Breast epithelium (tissue), 3 donors: ENCODE data around the gene KCNN3.

ENCODE experiments used
- CTCF ChIP-seq, 3 donors: fragments of 450-650 bp; IDR thresholded peaks; one replicate each; pipeline ENCODE4 v1.5.1; 2016 to 2017; ENCODE audit warnings: antibody characterized with exemption in 3 of 3, mild to moderate bottlenecking in 3 of 3, moderate library complexity in 3 of 3
- POLR2A ChIP-seq: fragments of 450-650 bp; IDR thresholded peaks from one replicate; pipeline ENCODE4 v1.6.1; 2016; ENCODE audit warnings: antibody characterized with exemption, mild to moderate bottlenecking, moderate library complexity

DNA sequence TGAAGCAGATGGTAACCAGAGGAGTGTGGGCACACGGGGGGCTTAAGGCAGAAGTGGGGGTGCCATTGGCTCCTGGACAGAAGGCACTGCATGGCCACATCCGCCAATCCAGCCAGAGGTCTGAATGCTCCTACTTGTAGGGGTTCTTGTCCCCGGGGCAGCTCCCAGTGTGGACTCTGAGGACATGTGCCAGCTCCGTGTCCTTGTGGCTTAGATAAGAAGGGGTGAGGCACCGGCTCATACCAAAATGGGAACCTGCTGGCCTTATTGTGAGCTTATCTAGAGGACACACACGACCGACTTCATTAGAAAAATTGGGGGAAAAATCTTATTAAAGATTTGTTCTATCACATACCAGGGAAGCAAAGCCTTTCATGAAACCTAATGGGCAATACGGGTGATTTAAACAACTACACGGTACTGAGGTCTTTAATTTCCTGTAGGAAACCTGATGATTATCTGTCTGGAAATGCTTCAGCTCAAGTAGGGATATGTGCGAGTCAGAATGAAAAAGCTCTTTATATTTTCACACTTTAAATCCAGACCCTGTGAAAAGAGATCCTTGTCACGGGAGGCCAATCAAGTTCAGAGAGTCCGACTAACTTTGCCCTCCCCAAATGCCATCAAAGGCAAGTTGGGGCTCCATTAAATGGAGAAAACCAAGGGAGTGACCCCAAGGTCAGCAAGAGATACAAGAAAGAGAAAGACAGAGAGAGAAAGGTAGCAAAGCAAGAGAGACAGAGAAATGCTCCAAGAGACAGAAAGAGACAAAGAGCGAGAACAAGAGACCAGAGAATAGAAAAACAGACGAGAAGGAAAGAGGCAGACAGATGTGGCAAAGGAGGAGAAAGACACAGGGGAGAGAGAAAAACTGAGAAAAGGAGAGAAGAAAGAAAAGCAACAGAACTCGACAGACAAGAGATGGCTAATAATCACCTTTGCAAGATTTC, 14.1 kb upstream of the KCNN3 start:
- TF ChIP-seq CTCF (IDR thresholded peaks at IDR 0.05) (no peak), POLR2A (no peak)
